ENCODE results near the gene MIA3.
A peak's percentile ranks its signal among the peaks of the same experiment; 100 is the strongest.

Gene MIA3

DNA sequence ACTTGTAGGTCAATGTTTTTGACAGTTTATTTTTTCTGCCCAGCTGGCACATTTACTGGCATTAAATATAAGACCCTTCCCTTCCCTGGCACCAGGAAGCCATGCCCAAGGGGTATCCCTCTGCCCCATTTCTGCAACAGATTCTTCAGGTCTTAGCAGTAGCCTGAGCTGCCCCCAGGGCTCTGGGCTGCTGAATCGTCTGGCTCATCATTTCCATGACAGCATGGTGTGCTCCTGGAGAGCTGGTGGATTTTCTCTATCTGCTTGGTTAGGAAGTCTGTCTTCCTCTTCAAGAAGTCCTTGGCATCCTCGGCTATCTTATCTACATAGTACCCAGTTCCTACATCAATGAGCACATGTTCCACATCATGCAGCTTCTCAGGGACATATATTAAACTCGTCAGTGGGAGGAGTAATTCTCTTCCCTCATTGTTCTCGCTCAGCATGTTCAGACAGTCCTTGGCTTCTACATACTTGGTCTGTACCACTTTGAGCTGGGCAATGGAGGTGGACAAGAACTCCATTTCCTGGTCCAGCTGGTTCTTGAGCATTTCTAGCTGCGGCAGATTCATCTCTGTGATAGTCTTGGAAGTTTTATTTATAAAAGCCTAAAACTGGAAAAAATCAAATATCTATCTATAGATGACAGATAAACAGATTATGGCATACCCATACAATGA lies 23.5 kb downstream of the MIA3 start:
- Histone ChIP-seq H3K27ac (ENCODE audit: low read depth, low read length, severe bottlenecking) (no peak overlapping the region), H3K9me3 (ENCODE audit: control insufficient read depth, low read length) (no peaks in the 10 kb centered on the region), H3K36me3 (ENCODE audit: control insufficient read depth, insufficient read depth, low read length) (peaks cover 21% of the 10 kb centered on the region), H3K4me3 (ENCODE audit: extremely low read depth, insufficient read depth, low read length, poor library complexity, severe bottlenecking) (no peak overlapping the region), H3K4me1 (ENCODE audit: control insufficient read depth, insufficient read depth, low read length, poor library complexity, severe bottlenecking) (no peaks in the 10 kb centered on the region)
- WGBS, 2 experiments (ENCODE audit: insufficient coverage in 2 of 2): 76% methylated on average over 4 of the region's 5 CpGs; no CpG with 5 or more reads in 1 of the 2 experiments

DNA sequence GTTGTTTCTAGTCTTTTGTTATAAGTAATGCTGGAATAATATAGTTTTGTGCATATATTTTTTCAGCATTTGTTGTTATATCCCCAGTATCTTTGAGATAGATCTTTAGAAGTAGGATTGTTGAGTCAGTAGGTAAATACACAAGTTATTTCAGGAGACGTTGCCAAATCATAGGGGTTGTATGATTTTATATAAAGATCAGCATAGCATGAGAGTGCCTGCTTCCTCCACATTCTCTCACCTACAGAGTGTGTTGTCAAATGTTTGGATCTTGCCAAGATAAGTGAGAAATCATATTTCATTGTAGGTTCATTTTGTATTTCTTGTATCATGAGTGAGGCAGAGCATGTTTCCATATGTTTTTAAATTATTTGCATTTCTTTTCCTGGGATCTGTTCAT lies 24.6 kb downstream of the MIA3 start:
- H3K4me3 ChIP-seq (ENCODE audit: extremely low read depth, insufficient read depth, low read length, poor library complexity, severe bottlenecking): no peak overlapping the region
- no peak overlapping the region for H3K27ac ChIP-seq (ENCODE audit: low read depth, low read length, severe bottlenecking)
- no peaks in the 10 kb centered on the region for H3K4me1 ChIP-seq (ENCODE audit: control insufficient read depth, insufficient read depth, low read length, poor library complexity, severe bottlenecking)
- no peaks in the 10 kb centered on the region for H3K9me3 ChIP-seq (ENCODE audit: control insufficient read depth, low read length)
- WGBS, 2 experiments (ENCODE audit: insufficient coverage in 2 of 2): 80% methylated on average over 1 of the region's 1 CpG; no CpG with 5 or more reads in 1 of the 2 experiments
- H3K36me3 ChIP-seq (ENCODE audit: control insufficient read depth, insufficient read depth, low read length): peaks cover 15% of the 10 kb centered on the region

DNA sequence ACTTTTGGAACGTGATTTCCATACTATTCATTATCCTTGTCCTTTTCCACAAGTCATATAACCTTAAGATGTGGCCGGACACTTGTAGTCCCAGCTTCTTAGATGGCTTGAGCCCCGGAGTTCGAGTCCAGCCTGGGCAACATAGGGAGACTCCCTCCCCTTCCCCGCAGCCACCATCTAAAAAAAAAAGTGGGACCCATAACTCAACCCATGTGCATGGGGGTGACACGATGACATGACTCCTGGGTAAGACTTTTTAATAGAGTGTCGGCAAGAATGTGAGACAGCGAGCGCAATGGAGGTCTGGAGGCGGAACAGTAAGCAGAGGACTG lies 25.7 kb downstream of the MIA3 start:
- Histone ChIP-seq H3K4me3 (ENCODE audit: extremely low read depth, insufficient read depth, low read length, poor library complexity, severe bottlenecking) (peak overlapping the region; percentile 72), H3K4me1 (ENCODE audit: control insufficient read depth, insufficient read depth, low read length, poor library complexity, severe bottlenecking) (no peaks in the 10 kb centered on the region), H3K36me3 (ENCODE audit: control insufficient read depth, insufficient read depth, low read length) (peaks cover 8% of the 10 kb centered on the region), H3K27ac (ENCODE audit: low read depth, low read length, severe bottlenecking) (peak overlapping the region; percentile 93), H3K9me3 (ENCODE audit: control insufficient read depth, low read length) (no peaks in the 10 kb centered on the region)
- WGBS, 2 experiments (ENCODE audit: insufficient coverage in 2 of 2): 44 to 53% methylated on average over 7 to 8 of the region's 10 CpGs

DNA sequence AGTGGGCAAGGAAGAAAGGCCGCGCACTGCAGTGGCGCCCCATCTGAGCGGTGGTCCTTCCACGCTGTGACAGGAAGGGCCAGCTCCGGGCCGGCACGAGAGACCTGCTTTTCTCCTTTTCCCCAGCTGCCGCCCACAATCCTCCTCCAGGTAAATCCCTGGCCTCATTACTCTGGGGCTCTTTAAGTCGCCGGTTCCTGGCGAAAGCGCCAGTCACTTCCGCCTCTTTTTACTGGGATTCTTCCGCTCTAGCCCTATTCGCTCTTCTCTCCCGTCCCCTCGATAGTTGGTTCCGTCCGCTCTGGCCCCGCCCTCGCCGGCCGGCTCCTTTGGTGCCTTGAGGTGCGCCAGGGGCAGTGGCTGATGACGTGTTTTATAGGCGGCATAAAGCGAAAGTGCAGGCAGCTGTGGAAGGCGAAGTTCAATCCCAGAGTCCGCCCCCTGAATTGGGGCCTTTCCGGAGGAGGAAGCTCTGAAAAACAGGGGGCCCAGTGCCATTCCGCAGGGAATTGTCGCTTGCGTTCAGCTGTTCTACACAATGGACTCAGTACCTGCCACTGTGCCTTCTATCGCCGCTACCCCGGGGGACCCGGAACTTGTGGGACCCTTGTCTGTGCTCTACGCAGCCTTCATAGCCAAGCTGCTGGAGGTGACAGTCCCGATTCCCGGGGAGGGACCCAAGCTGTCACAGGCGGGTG lies 26.2 kb downstream of the MIA3 start:
- no peaks in the 10 kb centered on the region for H3K9me3 ChIP-seq (ENCODE audit: control insufficient read depth, low read length)
- peak overlapping the region; percentile 93 for H3K27ac ChIP-seq (ENCODE audit: low read depth, low read length, severe bottlenecking)
- 0 to 1% methylated on average over 32 to 39 of the region's 42 CpGs for WGBS, 2 experiments (ENCODE audit: insufficient coverage in 2 of 2)
- H3K4me1 ChIP-seq (ENCODE audit: control insufficient read depth, insufficient read depth, low read length, poor library complexity, severe bottlenecking): no peaks in the 10 kb centered on the region
- peaks cover 5% of the 10 kb centered on the region for H3K36me3 ChIP-seq (ENCODE audit: control insufficient read depth, insufficient read depth, low read length)
- H3K4me3 ChIP-seq (ENCODE audit: extremely low read depth, insufficient read depth, low read length, poor library complexity, severe bottlenecking): peak overlapping the region; percentile 72

DNA sequence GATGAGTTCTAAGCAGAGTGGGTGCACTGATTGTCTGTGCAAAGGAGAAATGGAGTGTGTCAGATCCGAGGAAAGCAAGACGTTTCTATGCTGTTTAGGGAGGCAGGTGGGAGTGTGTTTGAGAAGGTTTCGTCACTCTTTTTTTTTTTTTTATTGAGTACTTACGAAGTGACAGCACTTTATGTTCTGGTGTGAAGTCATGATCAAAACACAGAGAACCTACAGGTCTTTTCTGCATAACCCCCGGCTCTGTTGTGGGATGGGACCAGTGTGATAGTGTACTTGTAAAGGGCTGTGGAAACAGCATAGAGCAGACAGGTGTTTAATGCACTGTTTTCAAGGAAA lies 26.7 kb downstream of the MIA3 start:
- H3K36me3 ChIP-seq (ENCODE audit: control insufficient read depth, insufficient read depth, low read length): peaks cover 9% of the 10 kb centered on the region
- WGBS, 2 experiments (ENCODE audit: insufficient coverage in 2 of 2): 14 to 20% methylated on average over 3 of the region's 5 CpGs
- H3K9me3 ChIP-seq (ENCODE audit: control insufficient read depth, low read length): no peaks in the 10 kb centered on the region
- peak overlapping the region; percentile 93 for H3K27ac ChIP-seq (ENCODE audit: low read depth, low read length, severe bottlenecking)
- no peaks in the 10 kb centered on the region for H3K4me1 ChIP-seq (ENCODE audit: control insufficient read depth, insufficient read depth, low read length, poor library complexity, severe bottlenecking)
- peak overlapping the region; percentile 72 for H3K4me3 ChIP-seq (ENCODE audit: extremely low read depth, insufficient read depth, low read length, poor library complexity, severe bottlenecking)

DNA sequence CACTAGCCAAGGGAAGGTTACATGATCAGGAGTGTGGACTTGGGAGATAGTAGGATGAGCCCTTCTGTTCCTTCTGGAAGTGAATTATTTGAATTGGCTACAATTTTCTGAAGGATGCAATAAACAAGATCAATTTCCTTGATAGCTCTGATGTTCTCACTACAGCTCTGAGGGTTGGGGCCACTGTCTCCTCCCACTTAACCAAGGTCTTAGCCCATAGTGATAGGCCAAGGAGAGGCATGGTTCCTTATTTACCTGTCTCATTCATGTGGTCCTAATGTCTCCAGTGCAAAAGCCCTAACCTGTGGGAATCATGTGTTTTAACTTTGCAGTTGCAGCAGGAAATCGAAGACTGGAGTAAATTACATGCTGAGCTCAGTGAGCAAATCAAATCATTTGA lies 34.8 kb downstream of the MIA3 start:
- Histone ChIP-seq H3K27ac (ENCODE audit: low read depth, low read length, severe bottlenecking) (no peak overlapping the region), H3K36me3 (ENCODE audit: control insufficient read depth, insufficient read depth, low read length) (peaks cover 64% of the 10 kb centered on the region), H3K4me1 (ENCODE audit: control insufficient read depth, insufficient read depth, low read length, poor library complexity, severe bottlenecking) (no peaks in the 10 kb centered on the region), H3K9me3 (ENCODE audit: control insufficient read depth, low read length) (no peaks in the 10 kb centered on the region), H3K4me3 (ENCODE audit: extremely low read depth, insufficient read depth, low read length, poor library complexity, severe bottlenecking) (no peak overlapping the region)
- WGBS, 2 experiments (ENCODE audit: insufficient coverage in 2 of 2): 100% methylated on average over 1 of the region's 1 CpG

DNA sequence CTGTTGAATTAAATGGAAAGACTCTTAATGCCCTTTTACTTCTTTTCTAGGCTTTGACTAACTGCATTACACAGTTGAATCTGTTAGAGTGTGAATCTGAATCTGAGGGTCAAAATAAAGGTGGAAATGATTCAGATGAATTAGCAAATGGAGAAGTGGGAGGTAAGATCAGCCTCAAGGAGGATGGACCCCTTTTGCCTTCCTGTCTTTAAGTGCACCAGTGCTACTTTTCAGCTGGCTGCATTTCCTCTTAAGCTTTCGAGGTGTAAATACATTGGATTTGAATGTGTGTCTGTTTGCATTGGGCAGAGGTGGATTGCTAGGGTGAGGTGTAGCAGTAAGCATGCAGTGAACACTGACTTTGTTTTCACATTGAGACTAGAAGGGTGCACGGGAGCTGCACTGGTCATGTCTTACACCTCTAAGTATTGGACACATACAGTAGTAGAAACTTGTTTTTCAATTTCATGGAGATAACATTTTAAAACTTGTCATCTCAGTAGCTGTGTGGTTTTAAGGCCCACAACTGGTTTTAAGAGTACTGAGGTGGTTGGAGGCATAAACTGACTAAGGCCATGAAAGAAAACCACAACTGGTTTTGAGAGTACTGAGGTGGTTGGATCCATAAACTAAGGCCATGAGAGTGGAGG lies 35.4 kb downstream of the MIA3 start:
- H3K4me1 ChIP-seq (ENCODE audit: control insufficient read depth, insufficient read depth, low read length, poor library complexity, severe bottlenecking): no peaks in the 10 kb centered on the region
- peaks cover 70% of the 10 kb centered on the region for H3K36me3 ChIP-seq (ENCODE audit: control insufficient read depth, insufficient read depth, low read length)
- no peak overlapping the region for H3K4me3 ChIP-seq (ENCODE audit: extremely low read depth, insufficient read depth, low read length, poor library complexity, severe bottlenecking)
- H3K9me3 ChIP-seq (ENCODE audit: control insufficient read depth, low read length): no peaks in the 10 kb centered on the region
- WGBS, 2 experiments (ENCODE audit: insufficient coverage in 2 of 2): 100% methylated on average over 1 of the region's 2 CpGs; no CpG with 5 or more reads in 1 of the 2 experiments
- no peak overlapping the region for H3K27ac ChIP-seq (ENCODE audit: low read depth, low read length, severe bottlenecking)

DNA sequence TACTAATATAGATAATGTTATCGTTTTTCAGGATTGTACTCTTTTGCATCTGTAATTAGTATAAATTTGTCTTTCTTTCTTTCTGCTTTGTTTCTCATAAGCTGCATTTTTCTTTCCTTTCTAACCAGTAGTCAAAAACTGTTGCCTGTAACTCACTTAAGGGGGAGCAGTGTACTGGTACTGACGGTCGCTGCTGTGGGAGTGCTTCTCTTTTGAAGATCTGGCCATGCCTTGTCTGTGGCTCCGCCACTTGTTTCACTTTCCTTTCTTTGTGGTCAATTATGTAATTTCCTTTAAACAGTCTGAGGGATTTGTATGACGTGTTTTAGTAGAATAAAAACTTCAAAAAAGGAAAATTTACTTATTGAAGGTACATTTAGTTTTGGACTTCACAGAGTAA lies 37.0 kb downstream of the MIA3 start:
- WGBS, 2 experiments (ENCODE audit: insufficient coverage in 2 of 2): 100% methylated on average over 1 of the region's 5 CpGs; no CpG with 5 or more reads in 1 of the 2 experiments
- Histone ChIP-seq H3K4me1 (ENCODE audit: control insufficient read depth, insufficient read depth, low read length, poor library complexity, severe bottlenecking) (no peaks in the 10 kb centered on the region), H3K4me3 (ENCODE audit: extremely low read depth, insufficient read depth, low read length, poor library complexity, severe bottlenecking) (no peak overlapping the region), H3K9me3 (ENCODE audit: control insufficient read depth, low read length) (no peaks in the 10 kb centered on the region), H3K36me3 (ENCODE audit: control insufficient read depth, insufficient read depth, low read length) (peaks cover 74% of the 10 kb centered on the region), H3K27ac (ENCODE audit: low read depth, low read length, severe bottlenecking) (no peak overlapping the region)

DNA sequence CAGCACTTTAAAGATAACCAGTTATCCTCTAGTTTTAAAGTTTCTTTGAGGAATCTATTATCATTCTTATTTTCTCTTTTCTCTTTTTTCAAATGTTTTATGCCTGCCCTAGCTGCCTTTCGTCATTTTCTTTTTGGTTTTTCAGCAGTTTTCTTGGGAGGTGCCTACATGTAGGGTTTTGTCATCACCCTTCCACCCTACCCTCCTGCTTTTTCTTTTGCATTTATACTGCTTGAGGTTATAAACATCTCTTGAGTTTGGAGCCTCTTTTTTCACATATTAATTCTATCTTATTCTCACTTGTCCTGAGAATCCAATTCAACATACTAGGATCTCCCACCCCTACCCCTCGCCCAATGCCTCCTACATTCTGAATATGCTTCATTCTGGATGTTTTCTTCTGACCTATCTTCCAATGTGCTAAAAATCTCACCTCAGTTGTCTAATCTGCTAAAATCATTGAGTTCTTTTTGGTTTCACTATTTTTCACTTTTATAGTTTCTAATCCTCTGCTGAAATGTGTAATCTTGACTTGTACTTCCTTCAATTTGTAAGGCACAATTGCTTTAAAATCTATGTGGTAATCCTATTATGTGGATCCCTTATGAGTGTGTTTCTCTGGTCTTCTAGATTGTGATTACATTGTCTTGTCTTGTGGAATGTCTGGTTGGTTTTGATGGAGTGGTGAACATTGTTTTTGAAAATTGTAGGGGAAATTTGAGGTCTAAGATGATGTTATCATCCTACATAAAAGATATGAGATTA lies 38.7 kb downstream of the MIA3 start:
- no peak overlapping the region for H3K4me3 ChIP-seq (ENCODE audit: extremely low read depth, insufficient read depth, low read length, poor library complexity, severe bottlenecking)
- 100% methylated on average over 1 of the region's 2 CpGs for WGBS, 2 experiments (ENCODE audit: insufficient coverage in 2 of 2)
- no peaks in the 10 kb centered on the region for H3K9me3 ChIP-seq (ENCODE audit: control insufficient read depth, low read length)
- no peaks in the 10 kb centered on the region for H3K4me1 ChIP-seq (ENCODE audit: control insufficient read depth, insufficient read depth, low read length, poor library complexity, severe bottlenecking)
- peaks cover 82% of the 10 kb centered on the region for H3K36me3 ChIP-seq (ENCODE audit: control insufficient read depth, insufficient read depth, low read length)
- H3K27ac ChIP-seq (ENCODE audit: low read depth, low read length, severe bottlenecking): no peak overlapping the region

DNA sequence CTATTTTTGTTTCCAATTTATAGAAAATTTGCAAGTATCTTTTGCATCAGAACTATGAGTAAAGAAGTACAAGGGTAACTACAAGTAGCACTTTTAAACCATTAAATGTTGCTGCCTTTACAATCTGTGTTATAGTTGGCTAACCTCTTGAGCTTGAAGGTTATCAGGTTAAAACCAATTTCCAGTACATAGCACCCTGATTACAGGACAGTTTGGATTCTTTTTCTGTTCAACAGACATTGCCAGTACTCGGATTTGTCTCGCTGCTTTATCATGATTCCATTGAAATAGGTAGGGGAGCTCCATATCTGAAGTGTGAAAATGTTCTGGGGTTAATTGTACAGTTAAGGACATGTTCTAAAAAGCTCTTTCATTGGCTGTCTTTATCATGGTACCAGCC lies 40.0 kb downstream of the MIA3 start:
- H3K36me3 ChIP-seq (ENCODE audit: control insufficient read depth, insufficient read depth, low read length): peaks cover 83% of the 10 kb centered on the region
- WGBS, 2 experiments (ENCODE audit: insufficient coverage in 2 of 2): 83 to 100% methylated on average over 1 to 2 of the region's 2 CpGs
- H3K9me3 ChIP-seq (ENCODE audit: control insufficient read depth, low read length): no peaks in the 10 kb centered on the region
- H3K27ac ChIP-seq (ENCODE audit: low read depth, low read length, severe bottlenecking): no peak overlapping the region
- H3K4me3 ChIP-seq (ENCODE audit: extremely low read depth, insufficient read depth, low read length, poor library complexity, severe bottlenecking): no peak overlapping the region
- H3K4me1 ChIP-seq (ENCODE audit: control insufficient read depth, insufficient read depth, low read length, poor library complexity, severe bottlenecking): no peaks in the 10 kb centered on the region

All from mesodermal cell (in vitro differentiated cells).